A549 (cell line): ENCODE results near the gene KCNA2. TPM values are rescaled to one million over a fixed set of nuclear protein-coding genes. Genes with fewer than 3 reads are reported as not detected.

Experiments
- ATAC-seq, 2 experiments: fragments of 200-7000 bp in 1 of 2; fragments of >200 bp in 1 of 2; cut with Nextera tagmentation in 1 of 2; cut with Tn5 transposase in 1 of 2; 3 replicates each; pipeline versions ENCODE4 v1.8.0 to v1.9.1; 2018 to 2020; ENCODE audit warnings: mild to moderate bottlenecking in 1 of 2, moderate library complexity in 1 of 2
- CTCF ChIA-PET: fragments of 300-600 bp; sonication (Branson Sonifier 250); formaldehyde crosslinking; extraction: SDS; loops from one replicate; lab custom pipeline; 2021; ENCODE audit warnings: antibody characterized with exemption, inconsistent platforms; lab: Yijun Ruan, JAX
- POLR2A ChIA-PET: fragments of 350-600 bp; formaldehyde crosslinking; extraction: SDS; loops from one replicate; lab custom pipeline; 2021; ENCODE audit warnings: antibody characterized with exemption, inconsistent platforms; lab: Yijun Ruan, JAX
- DNase-seq, 2 experiments: peaks; one replicate each; pipeline versions ENCODE4 v3.0.0 to v3.0.0-alpha.2; 2011 to 2016; ENCODE audit warnings: low read depth in 1 of 2, low spot score in 1 of 2
- FAIRE-seq: peaks from 2 replicates; lab custom pipeline; 2011; peaks lifted over from hg19 to GRCh38; lab: Jason Lieb, UNC
- H3K27ac ChIP-seq, 2 experiments: fragments of >200 bp; sonication (Bioruptor Twin); formaldehyde crosslinking; 3 replicates each; pipeline ENCODE4 v1.5.1; 2016 to 2017
- H3K4me1 ChIP-seq: fragments of >200 bp; sonication (Bioruptor Twin); formaldehyde crosslinking; 3 replicates; pipeline ENCODE4 v1.6.1; 2016
- H3K4me2 ChIP-seq: fragments of >200 bp; sonication (Bioruptor Twin); formaldehyde crosslinking; 3 replicates; pipeline ENCODE4 v1.6.1; 2016
- H3K4me3 ChIP-seq: fragments of >200 bp; sonication (Bioruptor Twin); formaldehyde crosslinking; 3 replicates; pipeline ENCODE4 v1.5.1; 2016
- H3K9me3 ChIP-seq: fragments of >200 bp; sonication (Bioruptor Twin); formaldehyde crosslinking; 3 replicates; pipeline ENCODE4 v1.6.1; 2016
- BHLHE40 ChIP-seq: IDR thresholded peaks from 2 replicates; pipeline ENCODE4 v1.6.1; 2012; ENCODE audit warnings: low read depth, low read length, inconsistent platforms
- CBX2 ChIP-seq: fragments of 200-600 bp; sonication (generic); IDR thresholded peaks from 2 replicates; pipeline ENCODE4 v1.6.1; 2016; ENCODE audit warnings: low read depth, mild to moderate bottlenecking, borderline replicate concordance
- CHD2 ChIP-seq: fragments of 150-350 bp; IDR thresholded peaks from 2 replicates; pipeline ENCODE4 v1.6.1; 2014; ENCODE audit warnings: low read length; ENCODE audit not compliant: partially characterized antibody
- CHD4 ChIP-seq: fragments of 200-600 bp; sonication (generic); IDR thresholded peaks from 2 replicates; pipeline ENCODE4 v1.6.1; 2016; ENCODE audit warnings: antibody characterized with exemption, mild to moderate bottlenecking, borderline replicate concordance
- EP300 ChIP-seq, 2 experiments: fragments of >200 bp; sonication (Bioruptor Twin); formaldehyde crosslinking; IDR thresholded peaks; 2 replicates in 1 of 2; 3 replicates in 1 of 2; pipeline ENCODE4 v1.6.1; 2016 to 2017
- FOSB ChIP-seq: fragments of 250-450 bp; sonication (Bioruptor Pico); IDR thresholded peaks from 2 replicates; pipeline ENCODE4 v1.5.0; 2020; ENCODE audit warnings: mild to moderate bottlenecking, moderate library complexity
- HDAC2 ChIP-seq: fragments of 200-600 bp; sonication (generic); IDR thresholded peaks from 2 replicates; pipeline ENCODE4 v1.6.1; 2016
- HEYL ChIP-seq: fragments of 250-450 bp; sonication (Bioruptor Pico); IDR thresholded peaks from 2 replicates; pipeline ENCODE4 v1.8.0; 2021; ENCODE audit warnings: mild to moderate bottlenecking, moderate library complexity
- HOXA7 ChIP-seq: fragments of 250-450 bp; sonication (Bioruptor Pico); IDR thresholded peaks from 2 replicates; pipeline ENCODE4 v1.5.0; 2020; ENCODE audit warnings: mild to moderate bottlenecking, moderate library complexity
- HOXB13 ChIP-seq: fragments of 250-450 bp; sonication (Bioruptor Pico); IDR thresholded peaks from 2 replicates; pipeline ENCODE4 v1.5.0; 2020; ENCODE audit warnings: low read depth, mild to moderate bottlenecking, moderate library complexity
- KDM1A ChIP-seq: fragments of 200-600 bp; sonication (generic); IDR thresholded peaks from 2 replicates; pipeline ENCODE4 v1.6.1; 2016; ENCODE audit warnings: low read depth, mild to moderate bottlenecking
- KDM5A ChIP-seq: fragments of 200-600 bp; sonication (generic); IDR thresholded peaks from 2 replicates; pipeline ENCODE4 v1.6.1; 2016; ENCODE audit warnings: antibody characterized with exemption, mild to moderate bottlenecking
- MAFK ChIP-seq: fragments of 450-650 bp; IDR thresholded peaks from 2 replicates; pipeline ENCODE4 v1.6.1; 2014; ENCODE audit not compliant: partially characterized antibody
- MAZ ChIP-seq: fragments of 150-350 bp; IDR thresholded peaks from 2 replicates; pipeline ENCODE4 v1.6.1; 2014; ENCODE audit warnings: antibody characterized with exemption, low read depth, low read length, borderline replicate concordance
- MYC ChIP-seq: IDR thresholded peaks from 2 replicates; pipeline ENCODE4 v1.6.1; 2012; ENCODE audit warnings: mild to moderate bottlenecking, inconsistent platforms, low read length, improper control_type of control experiment, borderline replicate concordance
- NPAS2 ChIP-seq: fragments of 250-450 bp; sonication (Bioruptor Pico); IDR thresholded peaks from 2 replicates; pipeline ENCODE4 v1.8.0; 2022; ENCODE audit warnings: mild to moderate bottlenecking, moderate library complexity, borderline replicate concordance
- POLR2AphosphoS2 ChIP-seq: conservative IDR thresholded peaks from 2 replicates; pipeline ENCODE4 v1.6.1; 2012; ENCODE audit warnings: low read length, improper control_type of control experiment, inconsistent platforms
- RARB ChIP-seq: fragments of 250-450 bp; sonication (Bioruptor Pico); IDR thresholded peaks from 2 replicates; pipeline ENCODE4 v1.8.0; 2021; ENCODE audit warnings: mild to moderate bottlenecking, moderate library complexity
- RCOR1 ChIP-seq: fragments of 150-350 bp; IDR thresholded peaks from 2 replicates; pipeline ENCODE4 v1.6.1; 2014; ENCODE audit warnings: antibody characterized with exemption, low read length, low read depth
- RFX5 ChIP-seq: fragments of 450-650 bp; IDR thresholded peaks from 2 replicates; pipeline ENCODE4 v1.7.1; 2014; ENCODE audit warnings: antibody characterized with exemption, mild to moderate bottlenecking, moderate library complexity
- SMC3 ChIP-seq: fragments of >200 bp; sonication (Bioruptor Twin); formaldehyde crosslinking; IDR thresholded peaks from 3 replicates; pipeline ENCODE4 v1.6.1; 2018; ENCODE audit warnings: inconsistent platforms
- ZC3H11A ChIP-seq: fragments of 450-650 bp; IDR thresholded peaks from 2 replicates; pipeline ENCODE4 v1.6.1; 2014; ENCODE audit warnings: antibody characterized with exemption, mild to moderate bottlenecking
- ZFP36 ChIP-seq: fragments of 450-650 bp; IDR thresholded peaks from 2 replicates; pipeline ENCODE4 v1.6.1; 2014; ENCODE audit warnings: borderline replicate concordance; ENCODE audit not compliant: partially characterized antibody
- ZNF302 ChIP-seq: fragments of 250-450 bp; sonication (Bioruptor Pico); IDR thresholded peaks from 2 replicates; pipeline ENCODE4 v1.9.0; 2021; ENCODE audit warnings: inconsistent platforms, mild to moderate bottlenecking, moderate library complexity
- ZSCAN20 ChIP-seq: fragments of 250-450 bp; sonication (Bioruptor Pico); IDR thresholded peaks from 2 replicates; pipeline ENCODE4 v1.8.0; 2022; ENCODE audit warnings: mild to moderate bottlenecking, moderate library complexity
- WGBS: methylation state at CpG from one replicate; pipeline ENCODE4 v1.1.6; 2017; ENCODE audit errors: missing lambda C conversion rate; 5-methylcytosine and 5-hydroxymethylcytosine counted together
- polyA plus RNA-seq, 4 experiments: library from polyadenylated mRNA; depleted of rRNA in 3 of 4; stranded (reverse); fragments of >200 nt; fragmentation: RNase III in 1 of 4; extraction: RNeasy Plus Mini Kit Qiagen cat#74134 plus additional on column Dnase treatment in 1 of 4; gene quantifications; 2 replicates in 3 of 4; 3 replicates in 1 of 4; pipeline ENCODE4 v1.2.3, GENCODE V29; 2011 to 2017
- TF ChIP-seq, protein P1 (sequence below): IDR thresholded peaks from 2 replicates; pipeline ENCODE4 v1.6.1; 2012
- TF ChIP-seq, protein P2 (sequence below): fragments of >200 bp; sonication (Bioruptor Twin); formaldehyde crosslinking; IDR thresholded peaks from 3 replicates; pipeline ENCODE4 v1.6.1; 2016
- TF ChIP-seq, protein P3 (sequence below): IDR thresholded peaks from 2 replicates; pipeline ENCODE4 v1.6.1; 2012; ENCODE audit warnings: low read depth, borderline replicate concordance
- TF ChIP-seq, protein P4 (sequence below): fragments of 250-450 bp; sonication (Bioruptor Pico); IDR thresholded peaks from 2 replicates; pipeline ENCODE4 v1.5.0; 2021; ENCODE audit warnings: mild to moderate bottlenecking, moderate library complexity, borderline replicate concordance

Gene KCNA2
- polyA plus RNA-seq, 2 of the 4 experiments (the other 2 are of a cell fraction): 0.04 to 0.05 TPM

DNA sequence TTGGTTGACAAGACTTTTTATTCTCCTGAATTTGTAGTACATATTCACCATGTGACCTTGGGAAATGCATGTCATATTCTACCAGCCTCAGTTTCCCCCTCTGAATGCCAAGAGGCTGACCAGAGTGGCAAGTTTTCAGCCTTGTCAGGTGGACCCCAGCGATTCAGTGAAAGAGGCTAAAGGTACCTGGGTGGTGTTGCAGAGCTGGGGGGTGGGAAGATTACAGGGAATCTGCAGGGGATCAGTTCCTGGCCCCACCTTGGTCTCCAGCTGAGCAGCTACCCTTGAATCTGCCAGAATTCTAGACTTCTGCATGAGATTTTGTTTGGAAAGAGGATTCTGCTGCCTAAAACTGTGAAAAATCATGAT, 27.9 kb upstream of the KCNA2 start:
- Histone ChIP-seq H3K4me1 (no peaks in the 10 kb centered on the region), H3K27ac (no peak overlapping the region), H3K4me2 (no peak overlapping the region), H3K4me3 (no peak overlapping the region), H3K9me3 (no peaks in the 10 kb centered on the region)
- ATAC-seq: no peak
- no peak for FAIRE-seq
- 0% methylated on average over 1 of the region's 1 CpG for WGBS
- CTCF ChIA-PET: interaction anchor here (0.8 to 4.3 kb wide), 4 partner anchors 15 to 149 kb away, joined by 3 to 28 read pairs (median 6); no protein-coding TSS in a partner anchor
- TF ChIP-seq HOXA7 (CRISPR knock-in tag) (no peak), HDAC2 (no peak), RARB (CRISPR knock-in tag) (no peak), ZNF302 (CRISPR knock-in tag) (no peak), KDM5A (no peak), RCOR1 (no peak), HOXB13 (no peak), POLR2AphosphoS2 (no peak), CHD4 (no peak), MYC (no peak), MAZ (no peak)
- TF ChIP-seq, protein P1, sequence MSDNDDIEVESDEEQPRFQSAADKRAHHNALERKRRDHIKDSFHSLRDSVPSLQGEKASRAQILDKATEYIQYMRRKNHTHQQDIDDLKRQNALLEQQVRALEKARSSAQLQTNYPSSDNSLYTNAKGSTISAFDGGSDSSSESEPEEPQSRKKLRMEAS: no peak
- TF ChIP-seq, protein P2, sequence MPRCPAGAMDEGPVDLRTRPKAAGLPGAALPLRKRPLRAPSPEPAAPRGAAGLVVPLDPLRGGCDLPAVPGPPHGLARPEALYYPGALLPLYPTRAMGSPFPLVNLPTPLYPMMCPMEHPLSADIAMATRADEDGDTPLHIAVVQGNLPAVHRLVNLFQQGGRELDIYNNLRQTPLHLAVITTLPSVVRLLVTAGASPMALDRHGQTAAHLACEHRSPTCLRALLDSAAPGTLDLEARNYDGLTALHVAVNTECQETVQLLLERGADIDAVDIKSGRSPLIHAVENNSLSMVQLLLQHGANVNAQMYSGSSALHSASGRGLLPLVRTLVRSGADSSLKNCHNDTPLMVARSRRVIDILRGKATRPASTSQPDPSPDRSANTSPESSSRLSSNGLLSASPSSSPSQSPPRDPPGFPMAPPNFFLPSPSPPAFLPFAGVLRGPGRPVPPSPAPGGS: no peak
- TF ChIP-seq, protein P3, sequence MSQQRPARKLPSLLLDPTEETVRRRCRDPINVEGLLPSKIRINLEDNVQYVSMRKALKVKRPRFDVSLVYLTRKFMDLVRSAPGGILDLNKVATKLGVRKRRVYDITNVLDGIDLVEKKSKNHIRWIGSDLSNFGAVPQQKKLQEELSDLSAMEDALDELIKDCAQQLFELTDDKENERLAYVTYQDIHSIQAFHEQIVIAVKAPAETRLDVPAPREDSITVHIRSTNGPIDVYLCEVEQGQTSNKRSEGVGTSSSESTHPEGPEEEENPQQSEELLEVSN: no peak
- DNase-seq: no peak
- POLR2A ChIA-PET: no interaction called here

DNA sequence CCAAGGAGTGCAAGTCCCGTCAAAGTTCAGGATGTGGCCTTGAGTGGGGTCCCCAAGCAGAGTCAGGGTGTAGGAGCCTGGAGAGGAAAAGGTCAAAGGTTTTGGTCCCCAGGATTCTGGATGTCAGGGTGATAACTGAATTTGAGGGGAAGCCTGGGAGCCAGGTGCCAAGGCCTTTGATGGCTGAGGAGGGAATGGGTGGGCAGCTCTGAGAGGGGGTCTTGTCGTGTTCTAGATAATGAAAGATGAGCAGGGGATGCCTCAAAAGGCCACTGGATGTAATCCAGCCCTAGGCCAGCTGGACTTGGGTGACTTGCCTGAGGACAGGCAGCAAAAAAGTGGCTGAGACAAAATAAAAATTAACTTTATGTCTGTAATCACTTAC, 27.5 kb upstream of the KCNA2 start:
- Histone ChIP-seq H3K9me3 (no peaks in the 10 kb centered on the region), H3K4me3 (no peak overlapping the region), H3K4me2 (no peak overlapping the region), H3K4me1 (no peaks in the 10 kb centered on the region)
- no peak for DNase-seq
- POLR2A ChIA-PET: no interaction called here
- no peak for FAIRE-seq
- CTCF ChIA-PET: interaction anchor here (1.0 to 4.3 kb wide), 3 partner anchors 14 to 149 kb away, joined by 3 to 28 read pairs (median 9); no protein-coding TSS in a partner anchor
- 23% methylated on average over 2 of the region's 2 CpGs for WGBS
- TF ChIP-seq BHLHE40: no peak
- no peak for TF ChIP-seq CHD2
- TF ChIP-seq RFX5: no peak
- TF ChIP-seq, protein P4, sequence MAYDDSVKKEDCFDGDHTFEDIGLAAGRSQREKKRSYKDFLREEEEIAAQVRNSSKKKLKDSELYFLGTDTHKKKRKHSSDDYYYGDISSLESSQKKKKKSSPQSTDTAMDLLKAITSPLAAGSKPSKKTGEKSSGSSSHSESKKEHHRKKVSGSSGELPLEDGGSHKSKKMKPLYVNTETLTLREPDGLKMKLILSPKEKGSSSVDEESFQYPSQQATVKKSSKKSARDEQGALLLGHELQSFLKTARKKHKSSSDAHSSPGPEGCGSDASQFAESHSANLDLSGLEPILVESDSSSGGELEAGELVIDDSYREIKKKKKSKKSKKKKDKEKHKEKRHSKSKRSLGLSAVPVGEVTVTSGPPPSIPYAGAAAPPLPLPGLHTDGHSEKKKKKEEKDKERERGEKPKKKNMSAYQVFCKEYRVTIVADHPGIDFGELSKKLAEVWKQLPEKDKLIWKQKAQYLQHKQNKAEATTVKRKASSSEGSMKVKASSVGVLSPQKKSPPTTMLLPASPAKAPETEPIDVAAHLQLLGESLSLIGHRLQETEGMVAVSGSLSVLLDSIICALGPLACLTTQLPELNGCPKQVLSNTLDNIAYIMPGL (CRISPR knock-in tag): no peak
- TF ChIP-seq RARB (CRISPR knock-in tag): no peak
- TF ChIP-seq ZSCAN20 (CRISPR knock-in tag): no peak
- TF ChIP-seq CHD4: no peak
- no peak for TF ChIP-seq ZFP36
- no peak for TF ChIP-seq KDM1A
- no peak for TF ChIP-seq FOSB (CRISPR knock-in tag)
- TF ChIP-seq SMC3: no peak
- no peak for TF ChIP-seq HEYL (CRISPR knock-in tag)
- no peak for TF ChIP-seq HOXB13
- TF ChIP-seq ZC3H11A: no peak
- no peak for TF ChIP-seq NPAS2 (CRISPR knock-in tag)
- no peak for TF ChIP-seq MAFK
- no peak for TF ChIP-seq CBX2
- TF ChIP-seq EP300 (IDR thresholded peaks at IDR 0.05): no peak
- TF ChIP-seq MAZ: no peak
- TF ChIP-seq, all 56 proteins: peak for 0
- ATAC-seq: no peak
- H3K27ac ChIP-seq: no peak overlapping the region
